ENCODE results near the gene SSC4D. TPM values are rescaled to one million over a fixed set of nuclear protein-coding genes. Genes with fewer than 3 reads are reported as not detected.
A peak's percentile ranks its signal among the peaks of the same experiment; 100 is the strongest.
"Not testable (repeated sequence)": the region's sequence is repeated elsewhere in the genome, so short reads cannot be mapped to it uniquely, and the experiment has no call there.

SSC4D gene
- polyA plus RNA-seq, 1 donor = 1.2 TPM

DNA sequence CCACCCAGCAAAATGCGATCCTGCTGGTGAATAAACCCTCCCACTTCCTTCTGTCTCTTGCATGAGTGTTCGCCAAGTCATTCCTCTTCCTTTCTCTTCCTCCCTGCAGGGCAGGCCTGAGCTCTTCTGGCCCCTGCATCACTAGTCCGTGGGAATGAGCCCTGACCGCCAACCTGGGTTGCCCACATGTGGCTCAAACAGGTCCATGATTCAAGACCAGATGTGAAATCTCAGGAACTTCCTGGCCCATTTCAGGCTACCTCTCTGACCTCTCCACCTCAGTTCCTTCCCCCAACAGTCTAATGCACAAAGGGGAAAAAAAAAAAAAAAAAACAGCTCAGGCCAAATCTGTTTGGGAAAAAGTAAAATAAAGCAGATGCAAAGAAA, 45.3 kb downstream of the SSC4D start:
- Histone ChIP-seq H3K27ac (ENCODE audit: low read length) (peak overlapping the region; percentile 43), H3K4me1 (ENCODE audit: control insufficient read depth, insufficient read depth, low read length) (peaks cover 12% of the 10 kb centered on the region), H3K36me3 (ENCODE audit: control insufficient read depth, insufficient read depth, low read length) (no peaks in the 10 kb centered on the region), H3K27me3 (ENCODE audit: control insufficient read depth, insufficient read depth, low read length) (no peaks in the 10 kb centered on the region), H3K9me3 (ENCODE audit: control insufficient read depth, low read depth, low read length) (no peaks in the 10 kb centered on the region), H3K4me3 (ENCODE audit: low read length) (no peak overlapping the region)
- DNase-seq = peak in 1 of 2 donors; percentile 24
- no CpG with 5 or more reads among the region's 4 CpGs for WGBS (ENCODE audit: insufficient coverage, low lambda C conversion rate)

DNA sequence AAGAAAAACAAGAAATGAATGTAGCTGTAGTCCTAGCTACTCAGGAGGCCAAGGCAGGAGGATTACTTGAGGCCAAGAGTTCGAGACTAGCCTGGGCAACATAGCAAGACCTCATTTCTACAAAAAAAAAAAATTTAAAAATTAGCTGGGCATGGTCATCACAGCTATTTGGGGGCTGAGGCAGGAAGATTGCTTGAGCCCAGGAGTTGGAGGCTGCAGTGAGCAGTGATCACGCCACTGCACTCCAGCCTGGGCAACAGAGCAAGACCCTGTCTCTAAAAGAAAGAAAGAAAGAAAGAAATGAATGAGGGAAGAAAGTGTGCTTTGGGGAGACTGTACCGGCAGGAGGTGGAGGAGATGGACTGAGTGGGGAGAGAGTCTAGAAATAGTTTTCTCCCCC, 45.7 kb downstream of the SSC4D start:
- H3K4me1 ChIP-seq (ENCODE audit: control insufficient read depth, insufficient read depth, low read length) = peaks cover 12% of the 10 kb centered on the region
- not testable (repeated sequence) for H3K4me3 ChIP-seq (ENCODE audit: low read length); H3K36me3 ChIP-seq (ENCODE audit: control insufficient read depth, insufficient read depth, low read length); H3K9me3 ChIP-seq (ENCODE audit: control insufficient read depth, low read depth, low read length); H3K27me3 ChIP-seq (ENCODE audit: control insufficient read depth, insufficient read depth, low read length); DNase-seq
- H3K27ac ChIP-seq (ENCODE audit: low read length) = peak overlapping the region; percentile 43
- 100% methylated on average over 1 of the region's 3 CpGs for WGBS (ENCODE audit: insufficient coverage, low lambda C conversion rate)

DNA sequence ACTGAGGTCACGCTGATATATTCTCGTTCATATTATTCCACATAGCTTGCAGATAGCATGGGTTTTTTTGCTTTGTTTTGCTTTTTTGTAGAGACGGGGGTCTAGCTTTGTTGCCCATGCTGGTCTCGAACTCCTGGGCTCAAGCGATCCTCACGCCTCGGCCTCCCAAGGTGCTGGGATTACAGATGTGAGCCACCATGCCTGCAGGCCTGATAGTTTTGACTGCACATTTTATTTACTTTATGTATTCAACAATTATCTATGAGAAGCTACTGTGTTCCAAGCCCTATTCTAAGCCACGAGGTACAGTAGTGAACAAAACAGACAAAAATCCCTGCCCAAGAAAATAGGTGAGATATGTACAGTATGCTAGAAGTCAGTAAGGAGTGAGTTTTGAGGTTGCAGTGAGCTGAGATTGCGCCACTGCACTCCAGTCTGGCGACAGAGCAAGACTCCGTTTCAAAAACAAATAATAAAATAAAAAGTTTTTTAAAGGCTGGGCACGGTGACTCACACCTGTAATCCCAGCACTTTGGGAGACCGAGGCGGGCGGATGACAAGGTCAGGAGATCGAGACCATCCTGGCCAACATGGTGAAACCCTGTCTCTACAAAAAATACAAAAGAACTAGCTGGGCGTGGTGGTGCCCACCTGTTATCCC, 49.4 kb downstream of the SSC4D start:
- Histone ChIP-seq H3K27me3 (ENCODE audit: control insufficient read depth, insufficient read depth, low read length) (no peaks in the 10 kb centered on the region), H3K9me3 (ENCODE audit: control insufficient read depth, low read depth, low read length) (no peaks in the 10 kb centered on the region), H3K36me3 (ENCODE audit: control insufficient read depth, insufficient read depth, low read length) (no peaks in the 10 kb centered on the region), H3K27ac (ENCODE audit: low read length) (peak overlapping the region; percentile 100), H3K4me3 (ENCODE audit: low read length) (peak overlapping the region; percentile 94), H3K4me1 (ENCODE audit: control insufficient read depth, insufficient read depth, low read length) (peaks cover 18% of the 10 kb centered on the region)
- no peak for DNase-seq
- WGBS (ENCODE audit: insufficient coverage, low lambda C conversion rate) = no CpG with 5 or more reads among the region's 17 CpGs

DNA sequence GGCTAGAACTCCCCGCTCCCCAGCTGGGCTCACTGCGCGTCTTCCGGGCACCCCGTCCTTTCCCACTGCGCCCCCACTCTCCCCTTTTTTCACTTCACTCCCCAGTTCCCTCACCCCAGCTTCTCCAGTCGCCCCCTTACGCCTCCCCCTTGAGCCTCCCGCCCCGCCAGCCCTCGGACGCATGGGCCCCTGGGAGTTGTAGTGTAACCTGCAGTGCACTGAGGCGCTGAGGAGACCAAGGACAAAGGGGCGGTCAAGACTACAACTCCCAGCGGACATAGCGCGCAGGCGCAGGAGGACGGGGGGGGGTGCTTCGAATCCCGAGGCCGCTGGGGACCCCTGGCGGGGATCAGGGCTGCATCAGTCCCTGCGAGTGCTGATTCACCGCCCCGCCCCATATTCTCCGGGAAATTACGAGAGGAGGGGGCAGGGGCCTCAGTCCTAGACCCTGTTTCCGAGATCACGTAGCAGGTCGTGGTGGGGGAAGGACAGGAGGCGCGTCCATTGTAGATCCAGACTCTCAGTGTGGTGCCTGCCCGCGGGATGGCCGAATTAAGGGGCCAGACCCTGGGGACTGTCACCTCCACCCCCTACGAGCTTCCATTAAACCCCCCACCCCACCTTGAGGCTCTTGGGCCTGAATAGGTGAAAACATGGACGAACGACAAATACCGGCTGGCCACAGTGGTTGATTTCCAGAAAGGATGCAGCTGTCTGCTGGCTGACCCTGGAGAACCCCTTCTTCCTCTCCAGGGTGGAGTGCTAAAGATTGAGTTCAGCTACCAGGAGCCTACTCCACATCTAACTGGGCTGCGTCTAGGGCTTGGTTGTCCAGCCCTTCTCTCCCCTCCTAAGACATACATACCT, 50.2 kb downstream of the SSC4D start:
- DNase-seq = peak; percentile 98 to 99
- no peaks in the 10 kb centered on the region for H3K27me3 ChIP-seq (ENCODE audit: control insufficient read depth, insufficient read depth, low read length)
- H3K27ac ChIP-seq (ENCODE audit: low read length) = peak overlapping the region; percentile 100
- H3K36me3 ChIP-seq (ENCODE audit: control insufficient read depth, insufficient read depth, low read length) = peaks cover 5% of the 10 kb centered on the region
- no peaks in the 10 kb centered on the region for H3K9me3 ChIP-seq (ENCODE audit: control insufficient read depth, low read depth, low read length)
- WGBS (ENCODE audit: insufficient coverage, low lambda C conversion rate) = no CpG with 5 or more reads among the region's 41 CpGs
- H3K4me1 ChIP-seq (ENCODE audit: control insufficient read depth, insufficient read depth, low read length) = peaks cover 12% of the 10 kb centered on the region
- H3K4me3 ChIP-seq (ENCODE audit: low read length) = peak overlapping the region; percentile 94

DNA sequence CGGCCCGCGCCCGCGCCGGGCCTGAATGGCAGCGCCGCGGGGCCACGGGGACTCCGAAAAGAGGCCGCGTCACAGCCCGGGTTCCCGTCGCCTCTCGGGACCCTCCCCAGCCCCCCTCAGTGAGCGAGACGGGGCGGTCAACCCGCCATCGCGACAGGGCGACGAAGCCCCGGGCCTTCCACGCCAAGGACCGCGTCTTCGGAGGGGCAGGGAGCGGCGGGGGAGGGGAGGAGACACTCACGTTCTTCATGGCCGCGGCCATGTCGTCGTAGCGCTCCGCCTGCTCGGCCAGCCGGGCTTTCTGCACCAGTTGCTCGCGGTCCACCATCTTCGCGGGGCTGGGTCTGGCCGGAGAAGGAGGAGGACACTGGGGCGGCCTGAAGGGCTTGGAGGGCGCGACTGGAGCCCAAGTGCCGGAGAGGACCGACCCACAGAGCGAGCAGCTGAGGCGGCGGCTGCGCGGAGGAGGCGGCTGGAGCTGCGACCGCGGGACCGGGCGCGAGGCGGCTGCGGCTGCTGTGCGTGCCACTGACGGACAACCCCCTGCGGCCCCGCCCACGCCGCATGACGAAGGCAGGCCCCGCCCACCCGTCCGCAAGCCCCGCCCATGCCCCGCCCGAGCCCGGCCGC, 50.9 kb downstream of the SSC4D start, which contains the start of gene YWHAG:
TSS of gene YWHAG (minus strand) at position 511 of the 630 bp plus-strand sequence. CDS start at position 328, 183 bp downstream.
- Histone ChIP-seq H3K27ac (ENCODE audit: low read length) (peak within 1 kb of the TSS; percentile 100), H3K9me3 (ENCODE audit: control insufficient read depth, low read depth, low read length) (no peaks in the 10 kb centered on the region), H3K4me3 (ENCODE audit: low read length) (peak within 1 kb of the TSS; percentile 94), H3K4me1 (ENCODE audit: control insufficient read depth, insufficient read depth, low read length) (peaks cover 11% of the 10 kb centered on the region), H3K27me3 (ENCODE audit: control insufficient read depth, insufficient read depth, low read length) (no peaks in the 10 kb centered on the region), H3K36me3 (ENCODE audit: control insufficient read depth, insufficient read depth, low read length) (peaks cover 5% of the 10 kb centered on the region)
- peak; percentile 89 to 93 for DNase-seq
- WGBS (ENCODE audit: insufficient coverage, low lambda C conversion rate) = no CpG with 5 or more reads among the region's 80 CpGs

DNA sequence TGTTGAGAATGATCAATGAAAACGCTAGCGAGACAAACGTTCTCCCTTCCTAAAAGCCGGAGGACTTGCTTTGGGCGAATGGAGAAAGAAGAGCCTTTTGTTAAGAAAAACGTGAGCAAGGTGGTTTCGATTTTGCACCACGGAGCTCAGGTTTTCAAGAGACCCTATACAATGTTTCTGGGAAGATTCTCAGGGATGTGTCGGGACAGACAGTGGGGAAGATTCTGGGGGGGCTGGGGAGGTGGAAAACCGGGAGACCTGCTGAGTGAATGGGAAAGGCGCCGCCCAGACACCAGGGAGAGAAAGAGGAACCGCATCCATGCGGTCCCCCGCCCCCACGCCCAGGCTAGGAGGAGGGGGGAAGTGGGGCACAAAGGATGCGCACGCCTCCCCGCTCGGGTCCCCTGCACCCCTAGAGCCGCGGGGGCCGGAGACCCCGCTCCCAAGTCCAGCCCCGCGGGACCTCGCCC, 51.5 kb downstream of the SSC4D start:
- Histone ChIP-seq H3K27ac (ENCODE audit: low read length) (peak overlapping the region; percentile 100), H3K9me3 (ENCODE audit: control insufficient read depth, low read depth, low read length) (no peaks in the 10 kb centered on the region), H3K27me3 (ENCODE audit: control insufficient read depth, insufficient read depth, low read length) (no peaks in the 10 kb centered on the region), H3K36me3 (ENCODE audit: control insufficient read depth, insufficient read depth, low read length) (peaks cover 5% of the 10 kb centered on the region), H3K4me3 (ENCODE audit: low read length) (peak overlapping the region; percentile 94), H3K4me1 (ENCODE audit: control insufficient read depth, insufficient read depth, low read length) (peaks cover 11% of the 10 kb centered on the region)
- WGBS (ENCODE audit: insufficient coverage, low lambda C conversion rate) = no CpG with 5 or more reads among the region's 27 CpGs
- DNase-seq = peak; percentile 47 to 80

DNA sequence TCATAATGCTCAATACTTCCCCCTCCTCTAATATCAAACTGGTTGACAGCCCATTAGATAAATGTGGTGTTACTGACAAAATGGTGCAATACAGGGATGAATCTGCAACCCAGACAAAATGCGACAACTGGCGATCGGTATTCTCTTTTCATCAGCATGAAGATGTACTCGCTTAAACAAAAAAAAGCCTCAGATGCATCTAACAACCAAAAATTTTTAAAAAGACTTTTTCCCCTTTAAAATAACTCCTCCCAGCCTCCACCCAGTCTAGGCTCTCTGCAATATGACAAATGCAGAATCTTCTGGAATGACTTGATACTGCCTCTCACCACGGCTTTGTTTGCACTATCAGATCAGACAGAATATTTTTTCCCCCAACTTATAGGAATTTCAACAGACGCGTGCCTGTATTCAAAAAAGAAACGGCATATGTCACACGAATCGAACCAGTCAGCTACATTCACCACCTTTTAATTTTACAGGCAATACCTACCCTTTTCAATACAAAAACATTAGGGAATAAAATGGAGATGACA, 52.0 kb downstream of the SSC4D start:
- H3K27me3 ChIP-seq (ENCODE audit: control insufficient read depth, insufficient read depth, low read length) = no peaks in the 10 kb centered on the region
- peak overlapping the region; percentile 94 for H3K4me3 ChIP-seq (ENCODE audit: low read length)
- H3K4me1 ChIP-seq (ENCODE audit: control insufficient read depth, insufficient read depth, low read length) = peaks cover 11% of the 10 kb centered on the region
- peak in 1 of 2 donors; percentile 20 for DNase-seq
- no peaks in the 10 kb centered on the region for H3K9me3 ChIP-seq (ENCODE audit: control insufficient read depth, low read depth, low read length)
- peak overlapping the region; percentile 100 for H3K27ac ChIP-seq (ENCODE audit: low read length)
- no CpG with 5 or more reads among the region's 10 CpGs for WGBS (ENCODE audit: insufficient coverage, low lambda C conversion rate)
- peaks cover 5% of the 10 kb centered on the region for H3K36me3 ChIP-seq (ENCODE audit: control insufficient read depth, insufficient read depth, low read length)

DNA sequence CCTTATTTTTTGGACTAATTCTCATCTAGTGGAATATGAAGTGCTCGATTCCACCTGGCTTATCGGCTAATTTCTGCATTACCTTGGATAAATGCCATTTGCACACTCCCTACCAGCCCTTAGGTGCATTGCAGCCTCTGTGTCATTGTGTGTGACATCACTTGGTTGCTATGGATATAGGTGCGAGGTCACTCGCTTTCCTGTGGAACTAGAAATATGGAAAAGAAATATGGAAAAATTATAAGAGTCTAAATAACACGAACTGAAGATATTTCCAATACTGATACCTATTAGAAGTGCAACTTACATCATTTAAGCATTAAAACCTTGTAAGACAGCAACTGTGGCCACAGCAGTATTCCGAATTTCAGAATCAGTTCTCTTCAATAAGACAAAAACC, 52.7 kb downstream of the SSC4D start:
- DNase-seq = peak; percentile 43 to 70
- peaks cover 11% of the 10 kb centered on the region for H3K4me1 ChIP-seq (ENCODE audit: control insufficient read depth, insufficient read depth, low read length)
- WGBS (ENCODE audit: insufficient coverage, low lambda C conversion rate) = 58% methylated on average over 2 of the region's 6 CpGs

DNA sequence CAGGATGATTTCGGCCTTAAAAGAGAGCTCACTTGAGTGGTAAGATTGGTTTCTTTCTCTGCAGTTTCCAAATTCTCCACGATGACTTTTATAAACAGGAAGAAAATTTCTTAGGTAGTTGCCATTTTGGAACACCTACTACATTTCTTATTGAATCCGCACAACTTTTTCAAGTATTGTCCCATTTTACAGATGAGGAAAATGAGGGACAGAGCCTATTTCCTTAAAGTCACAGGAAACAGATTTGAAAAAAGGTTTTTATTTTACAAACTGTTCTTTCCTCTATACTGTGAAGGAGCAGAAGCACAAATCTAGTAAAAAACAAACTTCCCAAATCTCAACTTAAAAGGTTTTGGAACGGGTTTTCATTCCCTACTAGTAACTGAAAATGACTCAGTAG, 53.4 kb downstream of the SSC4D start:
- Histone ChIP-seq H3K9me3 (ENCODE audit: control insufficient read depth, low read depth, low read length) (no peaks in the 10 kb centered on the region), H3K27me3 (ENCODE audit: control insufficient read depth, insufficient read depth, low read length) (no peaks in the 10 kb centered on the region), H3K4me1 (ENCODE audit: control insufficient read depth, insufficient read depth, low read length) (peaks cover 11% of the 10 kb centered on the region), H3K36me3 (ENCODE audit: control insufficient read depth, insufficient read depth, low read length) (peaks cover 5% of the 10 kb centered on the region), H3K27ac (ENCODE audit: low read length) (no peak overlapping the region), H3K4me3 (ENCODE audit: low read length) (no peak overlapping the region)
- DNase-seq = no peak
- 100% methylated on average over 1 of the region's 4 CpGs for WGBS (ENCODE audit: insufficient coverage, low lambda C conversion rate)

More for the DNA sequence above, 52.7 kb downstream of the SSC4D start:
- H3K27ac ChIP-seq (ENCODE audit: low read length) = peak overlapping the region; percentile 100
- peaks cover 5% of the 10 kb centered on the region for H3K36me3 ChIP-seq (ENCODE audit: control insufficient read depth, insufficient read depth, low read length)
- H3K27me3 ChIP-seq (ENCODE audit: control insufficient read depth, insufficient read depth, low read length) = no peaks in the 10 kb centered on the region
- no peaks in the 10 kb centered on the region for H3K9me3 ChIP-seq (ENCODE audit: control insufficient read depth, low read depth, low read length)
- H3K4me3 ChIP-seq (ENCODE audit: low read length) = peak overlapping the region; percentile 94

All from large intestine (tissue), 3 donors.